ENCODE results near the gene TMPRSS11D. TPM values are rescaled to one million over a fixed set of nuclear protein-coding genes. Genes with fewer than 3 reads are reported as not detected.

Gene TMPRSS11D
- total and polyA plus RNA-seq, 2 of the 13 experiments (the other 11 are each of a cell fraction or from before 2014, with no cell fraction given), result not detected

DNA sequence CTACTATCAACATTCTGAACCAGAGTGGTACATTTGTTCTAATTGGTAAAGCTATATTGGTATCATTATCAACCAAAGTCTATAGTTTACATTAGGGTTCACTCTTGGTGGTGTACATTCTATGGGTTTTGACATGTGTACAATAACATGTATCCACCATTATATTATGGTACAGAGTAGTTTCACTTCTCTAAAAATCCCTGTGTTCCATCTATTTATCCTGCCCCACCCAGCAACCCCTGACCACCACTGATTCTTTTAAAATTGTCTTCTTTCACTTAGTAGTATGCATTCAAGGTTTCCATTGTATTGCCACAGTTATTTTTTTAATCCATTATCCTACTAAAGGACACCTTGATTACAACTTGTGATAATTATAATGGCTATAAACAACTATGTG is 15.3 kb upstream of the TMPRSS11D start:
- H3K9me3 ChIP-seq (ENCODE audit: low read length), result no peaks in the 10 kb centered on the region
- H2AFZ ChIP-seq (ENCODE audit: low read length), result no peak overlapping the region
- BruUV-seq (replicated peaks), result no TSS peak
- ChIA-PET POLR2A (no interaction called here), CTCF (ENCODE audit: low intra/inter-chr PET ratio, low total read pairs) (no interaction called here)
- TF ChIP-seq MTA3 (CRISPR knock-in tag; IDR thresholded peaks at IDR 0.05) (no peak), AGO2 (optimal IDR thresholded peaks at IDR 0.05; ENCODE audit: low read depth, low read length) (no peak), NFE2L2 (IDR thresholded peaks at IDR 0.05; ENCODE audit: low read length) (no peak), FOXP1 (IDR thresholded peaks at IDR 0.05) (no peak), FOXP1 (CRISPR knock-in tag; IDR thresholded peaks at IDR 0.05) (no peak), ZSCAN22 (CRISPR knock-in tag; IDR thresholded peaks at IDR 0.05) (no peak), NFIB (CRISPR knock-in tag; IDR thresholded peaks at IDR 0.05; ENCODE audit: borderline replicate concordance) (no peak), RXRA (CRISPR knock-in tag; IDR thresholded peaks at IDR 0.05) (no peak), KAT7 (CRISPR knock-in tag; IDR thresholded peaks at IDR 0.05; ENCODE audit: borderline replicate concordance) (no peak)
- TF ChIP-seq, protein P1, sequence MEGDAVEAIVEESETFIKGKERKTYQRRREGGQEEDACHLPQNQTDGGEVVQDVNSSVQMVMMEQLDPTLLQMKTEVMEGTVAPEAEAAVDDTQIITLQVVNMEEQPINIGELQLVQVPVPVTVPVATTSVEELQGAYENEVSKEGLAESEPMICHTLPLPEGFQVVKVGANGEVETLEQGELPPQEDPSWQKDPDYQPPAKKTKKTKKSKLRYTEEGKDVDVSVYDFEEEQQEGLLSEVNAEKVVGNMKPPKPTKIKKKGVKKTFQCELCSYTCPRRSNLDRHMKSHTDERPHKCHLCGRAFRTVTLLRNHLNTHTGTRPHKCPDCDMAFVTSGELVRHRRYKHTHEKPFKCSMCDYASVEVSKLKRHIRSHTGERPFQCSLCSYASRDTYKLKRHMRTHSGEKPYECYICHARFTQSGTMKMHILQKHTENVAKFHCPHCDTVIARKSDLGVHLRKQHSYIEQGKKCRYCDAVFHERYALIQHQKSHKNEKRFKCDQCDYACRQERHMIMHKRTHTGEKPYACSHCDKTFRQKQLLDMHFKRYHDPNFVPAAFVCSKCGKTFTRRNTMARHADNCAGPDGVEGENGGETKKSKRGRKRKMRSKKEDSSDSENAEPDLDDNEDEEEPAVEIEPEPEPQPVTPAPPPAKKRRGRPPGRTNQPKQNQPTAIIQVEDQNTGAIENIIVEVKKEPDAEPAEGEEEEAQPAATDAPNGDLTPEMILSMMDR (CRISPR knock-in tag; IDR thresholded peaks at IDR 0.05), result no peak
- TF ChIP-seq, protein P2, sequence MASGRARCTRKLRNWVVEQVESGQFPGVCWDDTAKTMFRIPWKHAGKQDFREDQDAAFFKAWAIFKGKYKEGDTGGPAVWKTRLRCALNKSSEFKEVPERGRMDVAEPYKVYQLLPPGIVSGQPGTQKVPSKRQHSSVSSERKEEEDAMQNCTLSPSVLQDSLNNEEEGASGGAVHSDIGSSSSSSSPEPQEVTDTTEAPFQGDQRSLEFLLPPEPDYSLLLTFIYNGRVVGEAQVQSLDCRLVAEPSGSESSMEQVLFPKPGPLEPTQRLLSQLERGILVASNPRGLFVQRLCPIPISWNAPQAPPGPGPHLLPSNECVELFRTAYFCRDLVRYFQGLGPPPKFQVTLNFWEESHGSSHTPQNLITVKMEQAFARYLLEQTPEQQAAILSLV (CRISPR knock-in tag; IDR thresholded peaks at IDR 0.05; ENCODE audit: borderline replicate concordance), result no peak
- TF ChIP-seq, protein P3, sequence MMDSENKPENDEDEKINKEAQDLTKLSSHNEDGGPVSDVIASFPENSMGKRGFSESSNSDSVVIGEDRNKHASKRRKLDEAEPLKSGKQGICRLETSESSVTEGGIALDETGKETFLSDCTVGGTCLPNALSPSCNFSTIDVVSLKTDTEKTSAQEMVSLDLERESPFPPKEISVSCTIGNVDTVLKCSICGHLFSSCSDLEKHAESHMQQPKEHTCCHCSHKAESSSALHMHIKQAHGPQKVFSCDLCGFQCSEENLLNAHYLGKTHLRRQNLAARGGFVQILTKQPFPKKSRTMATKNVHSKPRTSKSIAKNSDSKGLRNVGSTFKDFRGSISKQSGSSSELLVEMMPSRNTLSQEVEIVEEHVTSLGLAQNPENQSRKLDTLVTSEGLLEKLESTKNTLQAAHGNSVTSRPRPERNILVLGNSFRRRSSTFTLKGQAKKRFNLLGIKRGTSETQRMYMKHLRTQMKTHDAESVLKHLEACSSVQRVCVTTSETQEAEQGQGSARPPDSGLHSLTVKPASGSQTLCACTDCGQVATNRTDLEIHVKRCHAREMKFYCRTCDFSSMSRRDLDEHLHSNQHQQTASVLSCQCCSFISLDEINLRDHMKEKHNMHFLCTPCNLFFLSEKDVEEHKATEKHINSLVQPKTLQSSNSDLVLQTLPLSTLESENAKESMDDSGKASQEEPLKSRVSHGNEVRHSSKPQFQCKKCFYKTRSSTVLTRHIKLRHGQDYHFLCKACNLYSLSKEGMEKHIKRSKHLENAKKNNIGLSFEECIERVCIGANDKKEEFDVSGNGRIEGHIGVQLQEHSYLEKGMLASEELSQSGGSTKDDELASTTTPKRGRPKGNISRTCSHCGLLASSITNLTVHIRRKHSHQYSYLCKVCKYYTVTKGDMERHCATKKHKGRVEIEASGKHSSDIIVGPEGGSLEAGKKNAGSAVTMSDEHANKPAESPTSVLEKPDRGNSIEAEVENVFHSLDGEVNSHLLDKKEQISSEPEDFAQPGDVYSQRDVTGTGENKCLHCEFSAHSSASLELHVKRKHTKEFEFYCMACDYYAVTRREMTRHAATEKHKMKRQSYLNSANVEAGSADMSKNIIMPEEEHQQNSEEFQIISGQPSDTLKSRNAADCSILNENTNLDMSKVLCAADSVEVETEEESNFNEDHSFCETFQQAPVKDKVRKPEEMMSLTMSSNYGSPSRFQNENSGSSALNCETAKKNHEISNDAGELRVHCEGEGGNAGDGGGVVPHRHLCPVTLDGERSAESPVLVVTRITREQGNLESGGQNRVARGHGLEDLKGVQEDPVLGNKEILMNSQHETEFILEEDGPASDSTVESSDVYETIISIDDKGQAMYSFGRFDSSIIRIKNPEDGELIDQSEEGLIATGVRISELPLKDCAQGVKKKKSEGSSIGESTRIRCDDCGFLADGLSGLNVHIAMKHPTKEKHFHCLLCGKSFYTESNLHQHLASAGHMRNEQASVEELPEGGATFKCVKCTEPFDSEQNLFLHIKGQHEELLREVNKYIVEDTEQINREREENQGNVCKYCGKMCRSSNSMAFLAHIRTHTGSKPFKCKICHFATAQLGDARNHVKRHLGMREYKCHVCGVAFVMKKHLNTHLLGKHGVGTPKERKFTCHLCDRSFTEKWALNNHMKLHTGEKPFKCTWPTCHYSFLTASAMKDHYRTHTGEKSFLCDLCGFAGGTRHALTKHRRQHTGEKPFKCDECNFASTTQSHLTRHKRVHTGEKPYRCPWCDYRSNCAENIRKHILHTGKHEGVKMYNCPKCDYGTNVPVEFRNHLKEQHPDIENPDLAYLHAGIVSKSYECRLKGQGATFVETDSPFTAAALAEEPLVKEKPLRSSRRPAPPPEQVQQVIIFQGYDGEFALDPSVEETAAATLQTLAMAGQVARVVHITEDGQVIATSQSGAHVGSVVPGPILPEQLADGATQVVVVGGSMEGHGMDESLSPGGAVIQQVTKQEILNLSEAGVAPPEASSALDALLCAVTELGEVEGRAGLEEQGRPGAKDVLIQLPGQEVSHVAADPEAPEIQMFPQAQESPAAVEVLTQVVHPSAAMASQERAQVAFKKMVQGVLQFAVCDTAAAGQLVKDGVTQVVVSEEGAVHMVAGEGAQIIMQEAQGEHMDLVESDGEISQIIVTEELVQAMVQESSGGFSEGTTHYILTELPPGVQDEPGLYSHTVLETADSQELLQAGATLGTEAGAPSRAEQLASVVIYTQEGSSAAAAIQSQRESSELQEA (CRISPR knock-in tag; IDR thresholded peaks at IDR 0.05; ENCODE audit: not compliant biosample characterization), result no peak
- TF ChIP-seq, protein P4, sequence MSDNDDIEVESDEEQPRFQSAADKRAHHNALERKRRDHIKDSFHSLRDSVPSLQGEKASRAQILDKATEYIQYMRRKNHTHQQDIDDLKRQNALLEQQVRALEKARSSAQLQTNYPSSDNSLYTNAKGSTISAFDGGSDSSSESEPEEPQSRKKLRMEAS (IDR thresholded peaks at IDR 0.05), result no peak
- no peak overlapping the region for H3K27ac ChIP-seq (ENCODE audit: extremely low read length, insufficient read depth, low read length)
- H3K4me3 ChIP-seq (replicated peaks in 1 of 3; ENCODE audit: insufficient read depth in 1 of 3, low read depth in 2 of 3, low read length in 3 of 3), result no peak overlapping the region
- H3K27me3 ChIP-seq (ENCODE audit: control insufficient read depth in 1 of 2, insufficient read depth in 2 of 2, low read length in 2 of 2), result no peaks in the 10 kb centered on the region
- DNase-seq (ENCODE audit: low spot score) (no peak), ATAC-seq (no peak), FAIRE-seq (no peak)
- H4K20me1 ChIP-seq (ENCODE audit: insufficient read depth, low read length), result no peaks in the 10 kb centered on the region
- no peaks in the 10 kb centered on the region for H3K79me2 ChIP-seq (ENCODE audit: insufficient read depth, low read length)
- intact Hi-C loops (cut with micrococcal nuclease; ENCODE audit: unreplicated experiment) (no loop called here), in situ Hi-C loops (cut with HindIII; ENCODE audit: extremely low pct_ligation_motif_present, low pct_unique_long_range_greater_than_20kb) (no loop called here)
- H3K36me3 ChIP-seq (replicated peaks in 1 of 2; ENCODE audit: control insufficient read depth in 1 of 2, insufficient read depth in 2 of 2, low read length in 2 of 2), result no peaks in the 10 kb centered on the region
- H3K4me2 ChIP-seq (ENCODE audit: low read depth, low read length), result no peak overlapping the region
- no peak overlapping the region for H3K9ac ChIP-seq (ENCODE audit: insufficient read depth, low read depth, low read length)
- H3K4me1 ChIP-seq (ENCODE audit: insufficient read depth, low read length), result no peaks in the 10 kb centered on the region
